Kidney epithelial cell (primary cell): ENCODE measurements around the gene URGCP. TPM values are rescaled to one million over a fixed set of nuclear protein-coding genes. Genes with fewer than 3 reads are reported as not detected.
"Not testable (repeated sequence)": the region's sequence is repeated elsewhere in the genome, so short reads cannot be mapped to it uniquely, and the experiment has no call there.

Source experiments
- DNase-seq: peaks from one replicate; pipeline ENCODE4 v3.0.0-alpha.2; 2010; ENCODE audit warnings: low read depth
- H3K27me3 ChIP-seq: 2 replicates; pipeline ENCODE4 v1.6.0; 2011; ENCODE audit warnings: low read length; ENCODE audit not compliant: control insufficient read depth, insufficient read depth
- H3K36me3 ChIP-seq: 2 replicates; pipeline ENCODE4 v1.5.1; 2011; ENCODE audit warnings: low read length; ENCODE audit not compliant: control insufficient read depth, insufficient read depth
- H3K4me3 ChIP-seq: 2 replicates; pipeline ENCODE4 v1.5.1; 2011; ENCODE audit warnings: low read depth, mild to moderate bottlenecking, control low read depth, low read length
- total RNA-seq: library from RNA; depleted of rRNA; stranded (reverse); fragments of >200 nt; gene quantifications from 2 replicates; pipeline ENCODE4 v1.2.3, GENCODE V29; 2015
- TF ChIP-seq, protein P1 (sequence below): IDR thresholded peaks from 2 replicates; pipeline ENCODE4 v1.5.1; 2011; ENCODE audit warnings: mild to moderate bottlenecking, moderate library complexity, low read length, control low read depth, inconsistent platforms; ENCODE audit not compliant: insufficient read depth, poor library complexity, severe bottlenecking

Gene URGCP
- total RNA-seq, 1 donor from 2014 or later: 30.0 TPM

DNA sequence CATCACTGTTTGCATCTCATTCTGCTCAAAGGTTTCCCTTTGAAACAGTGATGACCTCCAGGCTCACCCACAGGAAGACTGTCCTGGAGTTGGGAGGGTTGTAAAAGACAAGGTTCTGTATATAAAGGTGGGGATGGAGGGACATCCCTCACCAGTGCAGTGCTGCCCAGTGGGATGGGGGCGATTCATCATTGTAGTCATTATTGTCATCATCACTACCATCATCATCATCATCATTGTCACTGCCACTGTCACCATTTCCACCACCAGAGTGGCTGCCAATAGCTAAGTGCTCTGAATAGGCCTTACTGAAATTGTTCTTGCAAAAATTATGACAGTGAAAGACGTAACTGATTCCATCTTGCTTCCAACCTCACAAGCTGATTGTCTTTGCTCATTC lies 61.7 kb downstream of the URGCP start:
- no peaks in the 10 kb centered on the region for H3K36me3 ChIP-seq
- no peak overlapping the region for H3K4me3 ChIP-seq
- DNase-seq: no peak
- TF ChIP-seq, protein P1, sequence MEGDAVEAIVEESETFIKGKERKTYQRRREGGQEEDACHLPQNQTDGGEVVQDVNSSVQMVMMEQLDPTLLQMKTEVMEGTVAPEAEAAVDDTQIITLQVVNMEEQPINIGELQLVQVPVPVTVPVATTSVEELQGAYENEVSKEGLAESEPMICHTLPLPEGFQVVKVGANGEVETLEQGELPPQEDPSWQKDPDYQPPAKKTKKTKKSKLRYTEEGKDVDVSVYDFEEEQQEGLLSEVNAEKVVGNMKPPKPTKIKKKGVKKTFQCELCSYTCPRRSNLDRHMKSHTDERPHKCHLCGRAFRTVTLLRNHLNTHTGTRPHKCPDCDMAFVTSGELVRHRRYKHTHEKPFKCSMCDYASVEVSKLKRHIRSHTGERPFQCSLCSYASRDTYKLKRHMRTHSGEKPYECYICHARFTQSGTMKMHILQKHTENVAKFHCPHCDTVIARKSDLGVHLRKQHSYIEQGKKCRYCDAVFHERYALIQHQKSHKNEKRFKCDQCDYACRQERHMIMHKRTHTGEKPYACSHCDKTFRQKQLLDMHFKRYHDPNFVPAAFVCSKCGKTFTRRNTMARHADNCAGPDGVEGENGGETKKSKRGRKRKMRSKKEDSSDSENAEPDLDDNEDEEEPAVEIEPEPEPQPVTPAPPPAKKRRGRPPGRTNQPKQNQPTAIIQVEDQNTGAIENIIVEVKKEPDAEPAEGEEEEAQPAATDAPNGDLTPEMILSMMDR: no peak
- no peaks in the 10 kb centered on the region for H3K27me3 ChIP-seq

DNA sequence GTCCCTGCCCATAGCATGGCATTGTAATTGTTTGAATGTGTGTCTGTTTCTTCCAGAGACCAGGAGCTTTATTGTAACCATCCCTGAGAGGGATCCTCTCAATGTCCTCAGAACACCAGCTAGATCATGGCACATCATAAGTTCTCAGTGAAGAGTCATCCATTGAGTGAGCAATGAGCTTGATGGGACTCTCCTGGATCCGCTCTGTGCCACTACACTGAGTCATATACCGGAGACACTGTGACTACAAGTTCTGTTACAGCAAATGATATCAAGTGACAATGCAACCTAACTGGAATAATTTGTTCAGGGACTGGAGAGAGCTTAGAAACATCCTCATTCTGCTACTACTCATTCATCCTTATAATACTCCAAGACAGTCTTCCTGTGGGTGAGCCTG lies 62.1 kb downstream of the URGCP start:
- no peaks in the 10 kb centered on the region for H3K27me3 ChIP-seq
- TF ChIP-seq, protein P1: no peak
- H3K4me3 ChIP-seq: no peak overlapping the region
- no peaks in the 10 kb centered on the region for H3K36me3 ChIP-seq
- DNase-seq: no peak

DNA sequence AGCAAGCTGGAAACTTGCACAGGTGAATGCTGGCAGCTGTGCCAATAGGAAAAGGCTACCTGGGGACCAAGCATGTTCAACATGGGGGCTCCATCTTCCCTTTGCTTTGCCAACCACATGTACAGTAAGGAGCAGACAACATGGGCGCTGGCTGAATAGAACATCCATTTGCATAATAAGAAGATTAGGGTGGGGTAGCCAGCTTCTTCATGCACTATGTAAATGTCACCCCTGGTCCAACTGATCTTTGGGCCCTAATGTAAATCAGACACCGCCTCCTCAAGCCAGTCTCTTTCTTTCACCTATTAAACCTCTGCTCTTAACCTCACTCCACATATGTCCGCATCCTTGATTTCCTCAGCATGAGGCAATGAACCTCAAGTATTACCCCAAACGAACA lies 63.1 kb downstream of the URGCP start:
- Histone ChIP-seq H3K4me3 (no peak overlapping the region), H3K27me3 (no peaks in the 10 kb centered on the region), H3K36me3 (no peaks in the 10 kb centered on the region)
- DNase-seq: no peak
- TF ChIP-seq, protein P1: no peak

DNA sequence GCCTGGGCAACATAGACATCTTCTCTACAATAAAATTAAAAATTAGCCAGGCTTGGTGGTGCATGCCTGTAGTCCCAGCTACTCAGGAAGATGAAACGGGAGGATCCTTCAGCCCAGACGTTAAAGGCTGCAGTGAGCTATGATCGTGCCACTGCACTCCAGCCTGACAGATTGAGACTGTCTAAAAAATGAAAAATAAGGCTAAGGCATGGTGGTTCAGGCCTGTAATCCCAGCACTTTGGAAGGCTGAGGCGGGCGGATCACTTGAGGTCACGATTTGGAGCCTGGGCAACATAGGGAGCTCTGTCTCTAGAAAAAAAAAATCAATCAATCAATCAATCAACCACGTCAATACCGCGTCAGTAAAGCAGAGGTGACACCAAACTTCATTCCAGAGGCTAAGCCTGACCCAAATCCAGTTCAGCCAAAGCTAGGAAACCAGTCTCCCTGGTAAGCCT lies 68.2 kb downstream of the URGCP start:
- TF ChIP-seq, protein P1: no peak
- no peak for DNase-seq
- Histone ChIP-seq H3K27me3 (no peaks in the 10 kb centered on the region), H3K4me3 (no peak overlapping the region), H3K36me3 (no peaks in the 10 kb centered on the region)

DNA sequence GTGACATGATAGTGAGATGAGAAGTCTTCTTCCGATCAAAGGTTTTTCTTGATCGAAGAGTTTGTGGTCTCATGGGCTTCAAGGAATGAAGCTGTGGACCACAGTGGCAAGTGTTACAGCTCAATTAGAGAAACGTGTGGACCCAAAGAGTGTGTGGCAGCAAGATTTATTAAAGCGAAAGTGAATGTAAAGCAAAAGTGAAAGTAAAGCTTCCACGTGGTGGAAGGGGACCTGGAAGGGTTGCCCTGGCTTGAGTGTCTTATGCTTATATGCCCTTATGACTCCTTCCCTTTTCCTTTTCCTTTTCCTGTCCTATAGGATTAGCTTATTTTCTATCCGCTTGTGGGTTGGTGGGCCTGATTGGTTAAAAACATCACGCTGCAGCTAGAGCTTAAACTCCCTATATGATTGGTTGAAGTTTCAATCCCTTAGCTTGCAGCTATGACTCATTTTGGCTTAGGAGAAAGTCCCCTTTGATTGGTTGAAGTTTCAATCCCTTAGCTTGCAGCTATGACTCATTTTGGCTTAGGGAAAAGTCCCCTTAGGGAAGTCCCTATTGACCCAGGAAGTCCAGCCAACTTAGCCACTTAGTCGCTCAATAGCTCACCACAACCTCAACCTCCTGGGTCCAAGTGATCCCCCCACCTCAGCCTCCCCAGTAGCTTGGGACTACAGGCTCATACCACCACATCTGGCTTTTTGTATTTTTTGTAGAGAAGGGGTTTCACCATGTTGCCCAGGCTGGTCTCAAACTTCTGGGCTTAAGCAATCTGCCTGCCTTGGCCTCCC lies 71.7 kb downstream of the URGCP start:
- TF ChIP-seq, protein P1: no peak
- H3K27me3 ChIP-seq: no peaks in the 10 kb centered on the region
- H3K4me3 ChIP-seq: no peak overlapping the region
- no peak for DNase-seq
- H3K36me3 ChIP-seq: no peaks in the 10 kb centered on the region

DNA sequence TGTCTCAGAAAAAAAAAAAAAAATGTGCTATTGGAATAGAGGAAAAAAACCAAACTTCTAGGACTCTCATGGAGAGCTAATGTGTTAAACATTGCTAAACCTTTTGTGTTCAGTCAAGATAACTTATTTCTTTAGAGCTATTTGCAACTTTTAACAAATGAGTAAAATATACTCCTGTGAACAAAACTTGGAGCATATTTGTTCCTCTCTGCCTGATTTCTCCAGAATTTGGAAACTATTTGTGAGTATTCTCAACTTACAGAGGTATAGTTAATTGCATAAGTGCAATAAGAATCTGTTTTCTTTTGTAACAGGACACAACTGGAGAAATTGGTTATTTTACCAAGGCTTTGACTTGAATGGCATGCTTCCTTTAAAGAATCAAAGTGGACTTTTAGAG lies 75.5 kb downstream of the URGCP start:
- DNase-seq, H3K27me3 ChIP-seq, H3K4me3 ChIP-seq, H3K36me3 ChIP-seq: not testable (repeated sequence)

Other genes starting within 250 kb of the URGCP start
- gene COA1, start 177.1 kb downstream of the URGCP start, total RNA-seq: 49.5 and 67.1 TPM in 2 replicates
- gene BLVRA, start 147.9 kb downstream of the URGCP start, total RNA-seq: 47.1 and 60.2 TPM in 2 replicates
- gene MRPS24, start 37.1 kb downstream of the URGCP start, total RNA-seq: 142 and 168 TPM in 2 replicates
- gene UBE2D4, start 19.8 kb upstream of the URGCP start, total RNA-seq: 27.4 and 34.0 TPM in 2 replicates
- not detected in 2 replicates for gene SPDYE1, start 91.3 kb upstream of the URGCP start, total RNA-seq
- gene DBNL, start 138.1 kb upstream of the URGCP start, total RNA-seq: 120 and 121 TPM in 2 replicates
- not detected in 2 replicates for gene PGAM2, start 159.0 kb upstream of the URGCP start, total RNA-seq
- 19.8 and 22.1 TPM in 2 replicates for gene POLM, start 175.9 kb upstream of the URGCP start, total RNA-seq
- gene AEBP1, start 197.7 kb upstream of the URGCP start, total RNA-seq: 81.1 and 82.8 TPM in 2 replicates
- 72.8 and 73.0 TPM in 2 replicates for gene POLD2, start 217.0 kb upstream of the URGCP start, total RNA-seq
- gene MYL7, start 234.7 kb upstream of the URGCP start, total RNA-seq: 1.2 and 3.0 TPM in 2 replicates